AG09309 (cell line): Measurements from ENCODE around the gene DYNC2H1.
A peak's percentile ranks its signal among the peaks of the same experiment; 100 is the strongest.

Experiments used
- DNase-seq: peaks from one replicate; pipeline ENCODE4 v3.0.0-alpha.2; 2010; ENCODE audit warnings: low read depth
- H3K4me3 ChIP-seq: 2 replicates; pipeline ENCODE4 v1.5.1; 2011; ENCODE audit warnings: mild to moderate bottlenecking, low read depth, low read length, moderate library complexity; ENCODE audit not compliant: control insufficient read depth
- TF ChIP-seq, protein P1 (sequence below): IDR thresholded peaks from 2 replicates; pipeline ENCODE4 v1.5.1; 2011; ENCODE audit warnings: mild to moderate bottlenecking, low read depth, low read length, inconsistent platforms; ENCODE audit not compliant: insufficient read depth, control insufficient read depth; ENCODE audit errors: missing control alignments

The DYNC2H1 gene

GRCh38 chr11:103325686-103326069, 216.5 kb downstream of the DYNC2H1 start:
- no peak overlapping the region for H3K4me3 ChIP-seq
- no peak for DNase-seq
- TF ChIP-seq, protein P1, sequence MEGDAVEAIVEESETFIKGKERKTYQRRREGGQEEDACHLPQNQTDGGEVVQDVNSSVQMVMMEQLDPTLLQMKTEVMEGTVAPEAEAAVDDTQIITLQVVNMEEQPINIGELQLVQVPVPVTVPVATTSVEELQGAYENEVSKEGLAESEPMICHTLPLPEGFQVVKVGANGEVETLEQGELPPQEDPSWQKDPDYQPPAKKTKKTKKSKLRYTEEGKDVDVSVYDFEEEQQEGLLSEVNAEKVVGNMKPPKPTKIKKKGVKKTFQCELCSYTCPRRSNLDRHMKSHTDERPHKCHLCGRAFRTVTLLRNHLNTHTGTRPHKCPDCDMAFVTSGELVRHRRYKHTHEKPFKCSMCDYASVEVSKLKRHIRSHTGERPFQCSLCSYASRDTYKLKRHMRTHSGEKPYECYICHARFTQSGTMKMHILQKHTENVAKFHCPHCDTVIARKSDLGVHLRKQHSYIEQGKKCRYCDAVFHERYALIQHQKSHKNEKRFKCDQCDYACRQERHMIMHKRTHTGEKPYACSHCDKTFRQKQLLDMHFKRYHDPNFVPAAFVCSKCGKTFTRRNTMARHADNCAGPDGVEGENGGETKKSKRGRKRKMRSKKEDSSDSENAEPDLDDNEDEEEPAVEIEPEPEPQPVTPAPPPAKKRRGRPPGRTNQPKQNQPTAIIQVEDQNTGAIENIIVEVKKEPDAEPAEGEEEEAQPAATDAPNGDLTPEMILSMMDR: no peak

- peak; percentile 46 for DNase-seq
- H3K4me3 ChIP-seq: no peak overlapping the region
- TF ChIP-seq, protein P1: peak; percentile 85
Measured at GRCh38 chr11:103326070-103326794, 217.0 kb downstream of the DYNC2H1 start.

DNA sequence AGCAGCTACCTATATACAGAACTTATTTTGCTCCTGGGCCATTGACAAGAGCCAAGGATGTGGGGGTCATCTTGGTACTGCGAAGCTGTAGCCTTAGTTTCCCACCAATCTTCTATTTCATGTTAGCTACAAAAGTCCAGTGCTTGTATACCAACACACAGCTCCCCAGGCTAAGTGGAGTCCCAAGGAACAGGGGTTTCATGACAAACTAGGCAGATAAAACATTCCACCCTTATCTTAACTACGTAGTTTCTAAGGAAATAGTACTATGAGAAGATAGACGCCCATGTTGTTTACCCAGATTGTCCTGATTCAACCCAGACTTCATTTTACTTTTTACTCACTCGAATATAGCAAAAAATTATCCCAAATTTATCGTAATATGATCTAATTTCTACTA, 218.5 kb downstream of the DYNC2H1 start:
- TF ChIP-seq, protein P1: no peak
- no peak overlapping the region for H3K4me3 ChIP-seq
- DNase-seq: no peak

GRCh38 chr11:103332409-103332808, 223.2 kb downstream of the DYNC2H1 start:
- TF ChIP-seq, protein P1: no peak
- no peak for DNase-seq
- no peak overlapping the region for H3K4me3 ChIP-seq

DNA sequence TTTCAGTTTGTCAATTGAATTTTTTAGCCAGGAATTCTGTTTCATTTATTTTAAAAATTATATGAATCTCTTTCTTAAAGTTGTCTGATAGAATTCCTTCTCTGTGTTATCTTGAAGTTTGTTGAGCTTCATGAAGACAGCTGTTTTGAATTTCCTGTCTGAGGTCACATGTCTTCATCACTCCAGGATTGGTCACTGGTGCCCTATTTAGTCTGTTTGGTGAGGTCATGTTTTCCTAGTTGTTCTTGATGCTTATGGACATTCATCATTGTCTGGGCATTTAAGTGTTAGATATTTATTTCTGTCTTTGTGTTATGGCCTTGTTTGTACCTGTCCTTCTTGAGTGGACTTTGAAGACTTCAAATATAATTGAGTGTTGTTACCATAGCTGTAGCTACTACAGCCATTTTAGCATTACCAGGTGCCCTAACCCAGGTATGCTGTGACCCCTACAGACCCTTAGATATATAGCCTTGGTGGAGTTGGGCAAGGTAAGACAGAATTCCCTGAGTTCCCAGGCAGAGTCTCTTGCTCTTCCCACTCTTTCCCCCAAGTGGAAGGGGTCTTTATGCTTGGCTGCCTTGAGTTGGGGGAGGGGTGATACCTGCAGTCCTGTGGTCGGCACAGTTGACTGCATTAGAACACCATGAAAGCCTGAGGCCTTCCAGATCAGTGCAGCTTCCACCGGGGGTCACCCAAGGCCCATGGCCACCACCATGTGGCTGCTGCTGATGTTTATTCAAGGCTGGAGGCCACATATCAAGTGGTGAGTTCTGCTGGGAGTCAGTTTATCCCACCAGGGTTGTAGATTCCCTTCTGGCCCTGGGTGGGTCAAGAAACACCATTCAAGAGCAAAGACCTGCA, 229.6 kb downstream of the DYNC2H1 start:
- DNase-seq: peak; percentile 16
- no peak overlapping the region for H3K4me3 ChIP-seq
- TF ChIP-seq, protein P1: peak; percentile 30

DNA sequence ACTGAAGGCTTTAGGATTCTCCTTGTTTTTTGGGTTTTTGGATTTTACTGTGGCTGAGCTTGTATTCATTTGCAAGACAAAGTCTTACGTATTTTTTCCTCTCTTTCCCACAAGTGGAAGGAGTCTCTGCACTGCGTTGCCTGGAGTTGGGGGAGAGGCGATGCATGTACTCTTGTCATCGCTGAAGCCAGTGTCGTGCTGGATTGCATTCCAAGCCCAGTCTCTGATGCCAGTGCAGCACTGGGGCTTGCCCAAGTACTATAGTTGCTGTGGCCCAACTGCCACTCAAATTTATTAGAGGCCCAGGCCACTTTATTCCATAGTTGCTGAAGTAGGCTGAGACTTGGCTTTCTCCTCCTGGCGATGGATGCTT, 230.2 kb downstream of the DYNC2H1 start:
- H3K4me3 ChIP-seq: no peak overlapping the region
- TF ChIP-seq, protein P1: no peak
- DNase-seq: no peak
